ENCODE data around the gene MRPS26. TPM values are rescaled to one million over a fixed set of nuclear protein-coding genes. Genes with fewer than 3 reads are reported as not detected.

MRPS26 gene
- total RNA-seq, 1 experiment from 2014 or later: 105 TPM

- no peak for TF ChIP-seq ZNF532 (CRISPR knock-in tag; IDR thresholded peaks at IDR 0.05; ENCODE audit: borderline replicate concordance)
- TF ChIP-seq SP1 (CRISPR knock-in tag; conservative IDR thresholded peaks at IDR 0.05): no peak
- no peak for TF ChIP-seq TCF7 (CRISPR knock-in tag; IDR thresholded peaks at IDR 0.05; ENCODE audit: low read depth)
- no peak for TF ChIP-seq ZBTB43 (CRISPR knock-in tag; IDR thresholded peaks at IDR 0.05)
- TF ChIP-seq NFE2L1 (CRISPR knock-in tag; IDR thresholded peaks at IDR 0.05): no peak
Measured at GRCh38 chr20:3039426-3039825, 6.4 kb upstream of the MRPS26 start (continued).

- CTCF ChIA-PET: no interaction called here
- Mint-ChIP-seq H3K4me3 (no peak overlapping the region), H3K27me3 (ENCODE audit: low read depth) (no peaks in the 10 kb centered on the region), H3K36me3 (peaks cover 40% of the 10 kb centered on the region), H3K4me1 (peaks cover 18% of the 10 kb centered on the region), H3K9me3 (no peaks in the 10 kb centered on the region), H3K27ac (peak overlapping the region; percentile 9; the same call in 1 of the 2 replicates)
- TF ChIP-seq ATF1 (CRISPR knock-in tag; IDR thresholded peaks at IDR 0.05) (no peak), IRF2 (CRISPR knock-in tag; IDR thresholded peaks at IDR 0.05; ENCODE audit: borderline replicate concordance, low read depth) (no peak), EMX1 (CRISPR knock-in tag; IDR thresholded peaks at IDR 0.05) (no peak), HMGXB4 (CRISPR knock-in tag; IDR thresholded peaks at IDR 0.05) (no peak), ATF2 (CRISPR knock-in tag; IDR thresholded peaks at IDR 0.05; ENCODE audit: borderline replicate concordance, low read depth) (no peak), AFF4 (CRISPR knock-in tag; IDR thresholded peaks at IDR 0.05; ENCODE audit: borderline replicate concordance) (no peak), ZMAT4 (CRISPR knock-in tag; IDR thresholded peaks at IDR 0.05) (no peak), NFE2L1 (CRISPR knock-in tag; IDR thresholded peaks at IDR 0.05) (no peak), ZNF532 (CRISPR knock-in tag; IDR thresholded peaks at IDR 0.05; ENCODE audit: borderline replicate concordance) (no peak)
- no peak for ATAC-seq
- POLR2A ChIA-PET: no interaction called here
- DNase-seq (ENCODE audit: low spot score): no peak
Measured at GRCh38 chr20:3040086-3040485, 5.8 kb upstream of the MRPS26 start.

Data from WTC11 (cell line).